GM19328 (cell line): Measurements from ENCODE around the gene TNP2.

Experiments
- ATAC-seq: cut with Tn5 transposase; IDR thresholded peaks from one replicate; pipeline ENCODE4 v1.9.1; 2021; ENCODE audit warnings: mild to moderate bottlenecking, moderate library complexity; ENCODE audit not compliant: unreplicated experiment

TNP2 gene

DNA sequence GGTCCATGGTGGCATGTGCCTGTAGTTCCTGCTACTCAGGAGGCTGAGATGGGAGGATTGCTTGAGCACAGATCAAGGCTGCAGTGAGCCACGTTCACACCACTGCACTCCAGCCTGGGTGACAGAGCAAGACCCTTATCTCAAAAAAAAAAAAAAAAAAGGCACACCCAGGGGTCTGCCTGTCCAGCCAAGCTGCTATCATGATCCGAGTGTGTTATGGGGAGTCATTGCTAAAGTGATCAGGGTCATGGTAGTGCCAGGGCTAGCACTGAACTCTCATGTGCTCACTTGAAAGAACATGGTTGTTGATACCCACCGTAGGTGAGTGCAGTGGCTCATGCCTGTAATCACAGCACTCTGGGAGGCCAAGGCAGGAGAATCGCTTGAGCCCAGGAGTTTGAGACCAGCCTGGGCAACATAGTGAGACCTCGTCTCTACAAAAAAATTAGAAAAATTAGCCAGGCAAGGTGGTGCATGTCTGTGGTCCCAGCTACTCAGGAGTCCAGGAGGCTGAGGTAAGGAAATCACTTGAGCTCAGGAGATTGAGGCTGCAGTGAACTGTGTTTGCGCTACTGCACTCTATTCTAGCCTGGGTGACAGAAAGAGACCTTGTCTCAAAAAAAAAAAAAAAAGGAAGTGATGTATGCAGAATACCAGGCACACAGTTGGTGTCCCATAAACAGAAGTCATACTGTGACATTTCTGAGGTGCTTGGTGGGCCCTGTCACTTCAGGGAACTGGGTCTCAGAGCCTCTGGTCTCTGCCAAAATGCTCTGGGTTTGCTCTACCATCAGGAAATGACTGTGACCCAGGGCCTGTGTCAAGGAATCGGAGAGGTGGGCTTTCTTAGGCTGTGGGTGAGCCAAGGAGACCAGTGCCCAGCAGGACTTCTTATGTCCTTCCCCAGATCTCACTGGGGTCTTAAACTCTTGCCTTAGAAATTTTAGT is 9.8 kb upstream of the TNP2 start:
- ATAC-seq = no peak

DNA sequence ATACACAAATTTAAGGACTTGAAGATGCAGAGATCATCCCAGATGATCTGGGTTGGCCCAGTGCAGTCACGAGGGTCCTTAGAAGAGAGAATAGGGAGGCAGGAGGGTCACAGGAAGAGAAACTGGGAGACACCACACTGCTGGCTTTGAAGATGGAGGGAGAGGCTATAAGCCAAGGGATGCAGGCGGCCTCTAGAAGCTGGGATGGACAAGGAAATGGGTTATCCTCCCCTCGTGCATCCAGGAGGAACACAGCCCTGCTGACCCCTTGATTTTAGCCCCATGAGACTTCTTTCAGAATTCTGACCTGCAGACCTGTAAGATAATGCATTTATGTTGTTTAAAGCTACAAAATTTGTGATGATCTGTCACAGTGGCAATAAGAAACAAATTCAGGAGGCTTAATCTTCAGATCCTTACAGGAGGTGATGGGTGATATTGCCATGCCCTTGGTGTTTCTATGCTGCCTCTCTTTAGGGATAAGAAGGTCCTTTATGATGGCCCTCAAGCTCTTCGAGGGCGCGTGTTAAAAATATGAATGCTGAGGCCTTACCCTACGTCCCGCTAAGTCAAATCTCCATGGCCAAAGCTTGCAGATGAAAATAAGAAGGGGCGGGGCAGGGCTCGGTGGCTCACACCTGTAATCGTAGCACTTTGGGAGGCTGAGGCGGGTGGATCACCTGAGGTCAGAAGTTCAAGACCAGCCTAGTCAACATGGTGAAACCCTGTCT is 8.6 kb upstream of the TNP2 start:
- ATAC-seq = no peak

DNA sequence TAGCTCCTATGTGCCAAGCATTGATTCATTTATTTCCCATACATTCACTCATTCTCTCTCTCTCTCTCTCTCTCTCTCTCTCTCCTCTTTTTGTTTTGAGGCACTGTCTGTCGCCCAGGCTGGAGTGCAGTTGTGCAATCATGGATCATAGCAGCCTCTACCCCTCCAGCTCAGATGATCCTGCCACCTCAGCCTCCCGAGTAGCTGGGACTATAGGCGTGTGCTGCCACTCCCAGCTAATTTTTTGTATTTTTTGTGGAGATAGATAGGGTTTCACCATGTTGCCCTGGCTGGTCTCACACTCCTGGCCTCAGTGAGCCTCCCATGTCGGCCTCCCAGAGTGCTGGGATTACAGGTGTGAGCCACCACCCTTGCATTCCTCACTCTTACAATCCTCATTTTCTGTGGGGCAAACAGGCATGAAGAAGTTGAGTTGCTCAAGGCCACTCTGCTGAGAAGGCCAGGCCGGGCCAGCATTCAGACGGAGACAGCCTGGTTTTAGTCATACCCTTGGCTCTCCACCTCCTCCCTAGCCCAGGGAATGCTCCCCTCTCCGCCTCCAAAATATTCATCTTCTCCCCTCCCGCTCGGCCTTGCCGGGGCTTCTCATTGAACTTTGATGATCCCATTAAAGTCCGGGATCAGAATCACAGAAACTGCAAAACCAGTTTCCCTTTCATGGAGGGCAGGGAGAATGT is 7.9 kb upstream of the TNP2 start:
- no peak for ATAC-seq

- ATAC-seq = no peak
Measured at GRCh38 chr16:11276143-11276895, 7.2 kb upstream of the TNP2 start, which contains the start of gene PRM2. Gene PRM2 (minus strand): TSS chr16:11276480. CDS start chr16:11276370, 110 bp downstream.

- ATAC-seq = no peak
Measured at GRCh38 chr16:11274964-11275363, 5.8 kb upstream of the TNP2 start.

DNA sequence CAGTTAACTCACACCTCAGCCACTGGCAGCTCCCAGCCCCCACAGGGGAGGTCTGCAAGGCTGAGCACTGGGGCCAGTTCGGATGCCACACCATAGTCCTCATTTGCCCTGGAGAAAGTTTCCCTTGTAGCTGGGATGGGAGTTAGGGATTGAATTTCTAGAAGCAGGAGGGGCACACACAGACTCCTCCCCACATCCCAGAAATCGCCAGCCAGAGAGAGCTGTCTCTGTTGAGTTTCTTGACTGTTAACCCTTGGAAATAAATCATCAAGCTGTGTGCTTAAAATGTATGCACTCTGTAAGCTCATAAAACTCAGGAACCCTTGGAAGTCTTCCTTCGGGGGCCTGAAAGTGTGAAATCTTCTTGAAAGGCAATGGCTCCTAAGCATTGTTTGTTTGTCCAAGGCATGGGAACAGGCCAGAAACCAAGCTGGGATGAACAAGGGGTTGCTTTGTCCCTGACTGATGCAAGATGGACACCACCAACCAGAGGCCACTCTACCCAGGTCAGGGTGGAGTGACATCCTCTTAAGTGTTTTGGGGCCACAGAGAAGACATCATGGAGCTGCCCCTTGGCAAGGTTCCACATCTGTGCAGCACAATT is 4.7 kb upstream of the TNP2 start:
- ATAC-seq = no peak

DNA sequence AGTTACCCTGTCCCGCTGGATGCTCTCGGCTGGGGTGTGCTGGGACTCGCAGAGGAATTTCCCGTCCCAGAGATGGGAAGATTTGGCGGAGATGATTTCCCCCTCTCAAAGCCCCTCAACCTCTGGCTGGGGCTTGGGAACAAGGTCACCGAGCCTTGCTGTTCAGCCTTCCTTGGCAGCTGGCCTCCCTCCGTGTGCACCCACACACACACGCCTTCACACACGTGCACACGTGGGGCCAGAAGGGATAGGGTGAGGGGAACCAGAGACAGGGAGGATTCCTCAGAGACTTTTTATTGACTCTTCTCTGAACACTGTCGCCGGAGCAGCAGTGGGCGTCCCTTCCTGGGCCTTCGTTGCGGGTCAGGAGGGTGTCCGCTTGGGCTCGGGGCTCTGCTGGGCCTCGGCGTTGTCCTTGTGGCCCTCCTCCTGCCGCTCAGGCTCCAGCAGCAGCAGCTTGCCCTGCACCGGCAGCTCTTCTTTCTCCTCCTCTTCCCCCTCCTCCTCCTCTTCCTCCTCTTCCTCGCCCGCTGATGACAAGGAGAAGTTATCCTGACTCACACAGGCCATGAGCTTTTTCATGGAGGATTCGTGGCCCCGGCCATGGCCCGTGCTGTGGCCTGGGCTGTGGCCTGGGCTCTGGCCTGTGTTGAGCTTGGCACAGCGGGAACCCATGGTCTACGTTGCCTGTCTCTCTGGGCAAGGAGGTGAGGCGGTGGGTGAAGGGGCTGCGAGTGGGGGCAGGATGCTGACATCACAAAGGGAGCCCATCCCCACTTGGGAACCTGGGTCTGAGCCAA is 4.0 kb upstream of the TNP2 start, which contains the start of gene PRM3:
Gene PRM3 (minus strand): TSS at position 709 of the 800 bp plus-strand sequence. CDS start 34 bp downstream, at position 675.
- ATAC-seq = no peak

DNA sequence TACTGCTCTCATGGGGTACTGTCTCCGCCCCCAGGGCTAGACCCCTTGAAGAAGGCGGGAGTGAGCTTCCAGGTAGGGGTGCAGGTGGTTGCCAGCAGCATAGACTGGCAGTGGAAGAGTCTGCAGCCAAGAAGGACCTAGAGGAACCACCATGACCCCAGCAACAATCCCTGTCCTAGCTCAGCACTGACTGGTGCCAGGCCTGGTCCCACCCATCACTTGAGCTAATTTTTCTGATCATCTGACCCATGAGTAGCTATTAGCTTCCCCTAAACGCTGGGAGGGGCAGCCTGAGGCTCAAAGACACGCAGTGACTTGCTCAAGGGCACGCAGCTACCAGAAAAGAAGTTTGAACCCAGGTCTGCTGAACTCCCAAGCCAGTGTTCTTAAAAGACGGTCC is 3.4 kb upstream of the TNP2 start:
- ATAC-seq = no peak

DNA sequence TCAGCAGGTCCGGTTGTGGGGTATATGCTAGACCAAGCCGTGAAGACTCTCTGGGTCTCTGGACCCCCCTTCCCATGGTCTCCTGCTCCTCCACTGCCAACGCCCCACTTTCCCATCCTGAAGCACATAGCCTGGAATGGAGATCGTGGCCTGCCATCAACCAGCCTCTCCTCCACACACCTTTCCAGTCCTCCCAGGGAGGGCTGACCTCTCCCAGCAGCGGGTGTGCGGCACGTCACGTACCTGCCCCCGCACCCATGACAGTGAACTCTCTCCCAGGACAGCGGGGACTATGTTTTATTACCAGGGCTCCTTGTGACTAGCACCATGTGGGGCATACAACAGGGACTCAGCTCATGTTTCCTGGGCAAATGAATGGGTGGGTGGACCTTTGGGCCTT is 2.5 kb upstream of the TNP2 start:
- ATAC-seq = no peak

GRCh38 chr16:11270602-11271162 is 1.6 kb upstream of the TNP2 start:
- ATAC-seq = no peak

DNA sequence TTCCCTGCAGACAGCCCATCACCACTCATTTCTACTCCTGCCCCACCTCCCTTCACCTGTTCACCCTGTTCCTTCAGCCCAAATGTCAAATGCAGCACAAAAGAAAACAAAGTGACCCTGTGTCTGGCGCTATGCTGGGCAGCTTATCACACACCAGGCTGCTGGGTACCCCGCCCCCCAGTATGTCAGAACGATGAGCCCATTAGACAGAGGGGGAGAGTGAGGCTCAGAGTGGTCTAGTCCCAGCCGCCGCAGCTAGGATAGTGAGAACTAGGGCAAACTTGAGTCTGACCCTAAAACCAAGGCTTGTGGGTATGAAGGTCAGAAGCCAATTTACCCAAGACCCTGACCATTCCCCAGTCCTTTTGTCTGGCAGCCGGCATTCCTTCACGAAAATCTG is 4.0 kb downstream of the TNP2 start:
- ATAC-seq = no peak

DNA sequence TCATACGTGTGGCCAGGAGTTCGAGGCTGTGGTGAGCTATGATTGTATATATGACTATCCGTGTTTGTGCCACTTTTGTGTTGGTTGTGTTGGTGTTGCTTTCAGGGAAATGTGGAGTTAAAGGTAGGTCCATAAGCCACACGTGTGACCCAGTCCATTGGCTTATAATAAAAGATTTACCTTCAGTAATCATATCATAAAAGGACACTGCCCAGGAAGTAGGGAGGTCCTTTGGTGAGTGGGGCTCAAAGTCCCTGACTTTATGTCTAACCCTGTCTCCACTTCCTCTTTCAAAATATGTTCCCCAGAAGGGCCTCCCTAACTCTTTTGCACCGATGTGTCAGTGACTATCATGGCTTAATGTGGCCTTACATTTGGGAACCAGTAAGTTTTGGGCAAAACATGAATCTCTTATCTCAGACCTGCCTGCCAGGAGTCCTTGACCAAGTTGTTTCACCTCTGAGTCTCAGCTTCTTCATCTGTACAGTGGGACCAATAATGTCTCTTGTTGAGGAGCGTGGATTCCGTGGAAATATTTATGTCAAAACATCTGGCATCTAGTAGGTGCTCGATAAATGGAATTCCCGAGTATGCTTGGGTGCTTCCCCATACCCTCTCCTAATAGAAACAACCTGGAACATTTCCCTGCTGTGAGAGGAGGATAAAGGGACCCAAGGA is 4.8 kb downstream of the TNP2 start:
- ATAC-seq = no peak

GRCh38 chr16:11263737-11264136 is 5.4 kb downstream of the TNP2 start:
- no peak for ATAC-seq

DNA sequence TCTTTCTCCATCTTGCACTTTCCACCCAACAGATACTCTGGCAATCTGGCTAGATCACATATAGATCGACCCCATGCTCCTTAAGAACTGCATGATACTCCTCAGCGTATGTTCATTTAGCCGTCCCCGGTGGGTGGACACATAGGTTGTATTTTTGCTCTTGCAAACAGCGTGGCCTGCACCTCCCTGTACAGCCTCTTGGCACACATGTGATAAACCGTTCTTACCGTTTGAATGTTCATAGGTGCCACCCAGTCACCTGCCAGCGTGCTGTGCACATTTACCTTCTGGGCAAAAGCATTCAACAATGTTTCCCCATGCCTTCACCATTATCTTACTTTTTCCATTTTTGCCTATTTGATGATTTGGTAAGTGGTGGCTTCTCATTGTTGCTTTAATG is 6.2 kb downstream of the TNP2 start:
- no peak for ATAC-seq

DNA sequence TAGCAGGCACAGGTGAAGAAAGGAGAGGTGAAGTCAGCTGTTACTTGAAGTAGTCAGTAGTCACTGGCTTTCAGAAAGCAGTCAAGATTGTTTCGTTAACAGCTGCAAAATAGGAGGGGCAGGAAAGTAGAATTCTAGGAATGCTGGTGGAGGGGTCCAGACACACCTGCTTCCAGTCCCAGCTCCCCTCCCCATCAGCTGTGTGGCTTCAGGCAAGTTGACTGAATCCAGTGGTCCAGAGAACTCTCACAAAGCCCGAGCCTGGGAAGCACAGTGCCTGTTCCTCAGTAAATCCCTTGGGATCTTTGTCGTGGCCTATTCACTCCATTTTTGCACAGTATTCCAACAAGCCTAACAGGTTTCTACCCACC is 8.5 kb downstream of the TNP2 start:
- ATAC-seq = no peak

- ATAC-seq = no peak
Measured at GRCh38 chr16:11259655-11260595, 9.2 kb downstream of the TNP2 start.
